ENCODE measurements around the gene UBE2J2.

DNA sequence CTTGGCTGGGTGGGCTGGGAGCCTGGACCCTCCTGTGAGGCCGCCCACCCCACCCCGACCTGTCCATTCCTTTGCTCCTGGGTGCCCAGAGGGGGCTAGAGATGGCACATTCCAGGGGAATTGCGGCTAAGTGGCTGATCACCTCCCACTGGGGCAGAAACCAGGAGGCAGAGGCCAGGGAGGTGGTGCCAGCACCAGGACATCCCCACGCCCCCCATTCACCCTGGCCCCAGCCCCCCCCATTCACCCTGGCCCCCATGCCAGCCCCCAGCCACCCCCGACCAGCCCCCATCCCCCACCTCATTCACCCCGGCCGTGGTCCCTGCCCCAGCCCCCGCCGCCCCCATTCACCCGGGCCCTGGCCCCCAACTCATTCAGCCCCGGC, 33.3 kb downstream of the UBE2J2 start:
- TF ChIP-seq POLR2AphosphoS5 (IDR thresholded peaks at IDR 0.05; ENCODE audit: low read depth) (no peak), CTCF (conservative IDR thresholded peaks at IDR 0.05; ENCODE audit: low read depth in 2 of 2) (no peak), EZH2phosphoT487 (IDR thresholded peaks at IDR 0.05; ENCODE audit: unreplicated experiment) (no peak), JUNB (IDR thresholded peaks at IDR 0.05; ENCODE audit: unreplicated experiment) (no peak), EZH2 (IDR thresholded peaks at IDR 0.05; ENCODE audit: low read depth, unreplicated experiment) (no peak)
- TF ChIP-seq, protein P1, sequence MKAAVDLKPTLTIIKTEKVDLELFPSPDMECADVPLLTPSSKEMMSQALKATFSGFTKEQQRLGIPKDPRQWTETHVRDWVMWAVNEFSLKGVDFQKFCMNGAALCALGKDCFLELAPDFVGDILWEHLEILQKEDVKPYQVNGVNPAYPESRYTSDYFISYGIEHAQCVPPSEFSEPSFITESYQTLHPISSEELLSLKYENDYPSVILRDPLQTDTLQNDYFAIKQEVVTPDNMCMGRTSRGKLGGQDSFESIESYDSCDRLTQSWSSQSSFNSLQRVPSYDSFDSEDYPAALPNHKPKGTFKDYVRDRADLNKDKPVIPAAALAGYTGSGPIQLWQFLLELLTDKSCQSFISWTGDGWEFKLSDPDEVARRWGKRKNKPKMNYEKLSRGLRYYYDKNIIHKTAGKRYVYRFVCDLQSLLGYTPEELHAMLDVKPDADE (IDR thresholded peaks at IDR 0.05), result no peak

Measured in GM23338 (cell line).